ENCODE data around the gene LRP2BP. TPM values are rescaled to one million over a fixed set of nuclear protein-coding genes. Genes with fewer than 3 reads are reported as not detected.
"Not testable (repeated sequence)": the region's sequence is repeated elsewhere in the genome, so short reads cannot be mapped to it uniquely, and the experiment has no call there.

The LRP2BP gene
- total and polyA plus RNA-seq, 2 experiments from 2014 or later: 0.28 to 1.7 TPM

DNA sequence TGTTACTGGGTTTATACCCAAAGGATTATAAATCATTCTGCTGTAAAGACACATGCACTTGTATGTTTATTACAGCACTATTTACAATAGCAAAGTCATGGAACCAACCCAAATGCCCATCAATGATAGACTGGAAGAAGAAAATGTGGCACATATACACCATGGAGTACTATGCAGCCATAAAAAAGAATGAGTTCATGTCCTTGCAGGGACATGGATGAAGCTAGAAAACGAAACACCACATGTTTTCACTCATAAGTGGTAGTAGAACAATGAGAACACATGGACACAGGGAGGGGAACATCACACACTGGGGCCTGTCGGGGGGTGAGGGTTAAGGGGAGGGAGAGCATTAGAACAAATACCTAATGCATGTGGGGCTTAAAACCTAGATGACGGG is 78.3 kb downstream of the LRP2BP start:
- not testable (repeated sequence) for H3K4me1 ChIP-seq (ENCODE audit: insufficient read depth); ATAC-seq; H3K9me2 ChIP-seq (ENCODE audit: insufficient read depth); DNase-seq (ENCODE audit: low spot score); H3K36me3 ChIP-seq (ENCODE audit: insufficient read depth); H3F3A ChIP-seq (replicated peaks; ENCODE audit: low read depth); H3K79me2 ChIP-seq (replicated peaks; ENCODE audit: insufficient read depth); H4K20me1 ChIP-seq (replicated peaks; ENCODE audit: insufficient read depth); H3K27me3 Mint-ChIP-seq (ENCODE audit: insufficient read depth, low read depth, poor library complexity); H3K4me3 Mint-ChIP-seq; H3K4me2 ChIP-seq; H2AFZ ChIP-seq; H3K4me3 ChIP-seq; H3K27me3 ChIP-seq (ENCODE audit: insufficient read depth)
- peak overlapping the region; percentile 91 for H3K27ac ChIP-seq (ENCODE audit: low read depth)
- H3K9me3 Mint-ChIP-seq: peaks cover 19% of the 10 kb centered on the region
- H3K4me1 Mint-ChIP-seq: peaks cover 17% of the 10 kb centered on the region
- H3K36me3 Mint-ChIP-seq (ENCODE audit: low read depth): peaks cover 66% of the 10 kb centered on the region
- peak overlapping the region; percentile 79; the same call in 1 of the 2 replicates for H3K27ac Mint-ChIP-seq

Small RNAs within 50 kb of the gene (small RNA-seq; reads per million reads assigned to genes)
- not detected for gene RF00019 (ENCODE audit: low replicate concordance)

Other genes starting within 250 kb of the LRP2BP start
- gene CFAP97, start 191.9 kb downstream of the LRP2BP start, total RNA-seq (2014; rRNA removed; shearing (Covaris generic)): 37.7 and 38.4 TPM in 2 replicates
- 59.2 and 73.3 TPM in 2 replicates for gene CFAP97, start 191.9 kb downstream of the LRP2BP start, polyA plus RNA-seq (2016; fragmentation: Nextera tagmentation; extraction: Ambion mirVana)
- gene SNX25, start 186.3 kb downstream of the LRP2BP start, total RNA-seq (2014; rRNA removed; shearing (Covaris generic)): 17.7 and 25.0 TPM in 2 replicates
- 6.9 TPM in 2 replicates for gene SNX25, start 186.3 kb downstream of the LRP2BP start, polyA plus RNA-seq (2016; fragmentation: Nextera tagmentation; extraction: Ambion mirVana)
- gene ANKRD37, start 917 bp upstream of the LRP2BP start, total RNA-seq (2014; rRNA removed; shearing (Covaris generic)): 1.8 and 6.2 TPM in 2 replicates
- 4.9 and 5.0 TPM in 2 replicates for gene ANKRD37, start 917 bp upstream of the LRP2BP start, polyA plus RNA-seq (2016; fragmentation: Nextera tagmentation; extraction: Ambion mirVana)
- 29.0 and 30.7 TPM in 2 replicates for gene UFSP2, start 30.0 kb upstream of the LRP2BP start, total RNA-seq (2014; rRNA removed; shearing (Covaris generic))
- 53.0 and 55.9 TPM in 2 replicates for gene UFSP2, start 30.0 kb upstream of the LRP2BP start, polyA plus RNA-seq (2016; fragmentation: Nextera tagmentation; extraction: Ambion mirVana)
- 0.97 and 5.4 TPM in 2 replicates for gene CCDC110, start 75.8 kb upstream of the LRP2BP start, total RNA-seq (2014; rRNA removed; shearing (Covaris generic))
- 3.9 and 6.7 TPM in 2 replicates for gene CCDC110, start 75.8 kb upstream of the LRP2BP start, polyA plus RNA-seq (2016; fragmentation: Nextera tagmentation; extraction: Ambion mirVana)
- gene PDLIM3, start 139.6 kb upstream of the LRP2BP start, total RNA-seq (2014; rRNA removed; shearing (Covaris generic)): 18.0 and 19.5 TPM in 2 replicates
- 8.3 and 8.5 TPM in 2 replicates for gene PDLIM3, start 139.6 kb upstream of the LRP2BP start, polyA plus RNA-seq (2016; fragmentation: Nextera tagmentation; extraction: Ambion mirVana)